Motor neuron (in vitro differentiated cells): ENCODE data around the gene ANXA3. TPM values are rescaled to one million over a fixed set of nuclear protein-coding genes. Genes with fewer than 3 reads are reported as not detected.

Experiments
- total RNA-seq, 8 experiments: library from RNA; unstranded; fragments of 300-600 nt; gene quantifications; 2 replicates each; pipeline versions ENCODE4 v1.2.3 to v1.2.4, GENCODE V29; 2022

The ANXA3 gene
- total RNA-seq, 8 experiments from 2014 or later = 0.16 to 779 (median 6.1) TPM

Other genes with a start within 250 kb of the ANXA3 start
- 10 to 100 TPM; 10.4 to 41.7 (median 17.4) TPM for gene BMP2K, start 224.6 kb downstream of the ANXA3 start, total RNA-seq